Fibroblast of skin of right biceps (primary cell): ENCODE results near the gene KIAA1958.
"Not testable (repeated sequence)": the region's sequence is repeated elsewhere in the genome, so short reads cannot be mapped to it uniquely, and the experiment has no call there.

Experiments used
- DNase-seq: peaks from one replicate; pipeline ENCODE4 v3.0.0-alpha.2; 2013

KIAA1958 gene

GRCh38 chr9:112556497-112557442 is 70.1 kb downstream of the KIAA1958 start:
- peak; percentile 91 for DNase-seq

GRCh38 chr9:112558476-112558875 is 71.8 kb downstream of the KIAA1958 start:
- DNase-seq, result peak; percentile 91

GRCh38 chr9:112558978-112559377 is 72.4 kb downstream of the KIAA1958 start:
- no peak for DNase-seq

DNA sequence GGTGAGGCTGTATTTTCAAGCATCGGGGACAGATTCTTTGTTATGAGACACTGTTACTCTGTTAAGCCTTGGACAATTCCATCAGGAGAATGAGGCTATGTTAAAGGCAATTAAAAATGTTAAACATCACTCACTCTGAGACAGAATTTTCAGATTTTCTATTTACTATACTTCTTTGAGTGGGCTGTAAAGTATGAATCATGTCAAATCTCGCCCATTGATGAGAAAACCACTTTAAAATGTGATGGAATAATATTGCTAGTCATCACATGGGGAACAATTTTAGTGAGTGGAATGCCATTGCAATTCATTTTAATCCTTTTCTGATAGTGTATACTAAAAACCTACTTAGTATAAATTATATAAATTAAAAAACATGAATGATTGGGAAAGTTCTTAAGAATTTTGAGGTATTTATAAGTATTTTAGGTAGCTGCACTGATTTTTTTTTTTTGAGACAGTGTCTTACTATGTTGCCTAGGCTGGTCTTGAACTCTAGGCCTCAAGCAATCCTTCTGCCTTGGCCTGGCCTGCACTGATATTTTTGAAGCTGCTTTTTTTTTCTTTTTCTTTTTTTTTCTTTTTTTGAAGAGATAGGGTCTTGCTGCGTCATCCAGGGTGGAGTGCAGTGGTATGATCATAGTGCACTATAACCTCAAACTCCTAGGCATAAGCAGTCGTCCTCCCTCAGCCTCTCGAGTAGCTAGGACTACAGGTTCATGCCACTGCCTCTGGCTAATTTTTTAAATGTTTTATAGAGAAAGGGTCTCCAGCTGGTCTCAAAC is 73.2 kb downstream of the KIAA1958 start:
- peak; percentile 61 for DNase-seq

GRCh38 chr9:112562235-112562958 is 75.8 kb downstream of the KIAA1958 start:
- no peak for DNase-seq

DNA sequence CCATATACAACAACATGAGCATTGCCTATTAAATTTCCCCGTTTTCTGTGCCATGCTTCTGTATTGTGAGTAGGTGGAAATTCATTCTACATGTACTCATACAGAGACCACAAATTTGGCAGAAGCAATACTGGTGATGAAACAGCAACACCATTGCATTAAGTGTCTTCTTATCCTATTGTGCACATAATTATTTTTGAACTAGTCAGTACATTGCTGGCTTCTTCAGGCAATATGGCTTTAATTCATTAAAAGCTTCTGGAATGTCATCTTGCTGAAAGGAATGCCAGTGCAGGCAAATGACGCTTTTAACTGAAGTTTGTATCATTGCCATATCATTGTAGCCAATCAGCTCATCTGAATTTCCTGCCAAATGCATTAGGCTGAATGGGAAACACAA is 82.6 kb downstream of the KIAA1958 start:
- DNase-seq, result peak; percentile 98

- DNase-seq, result no peak
These were observed 84.1 kb downstream of the KIAA1958 start for GRCh38 chr9:112570671-112571167.

GRCh38 chr9:112571624-112572355 is 85.2 kb downstream of the KIAA1958 start:
- no peak for DNase-seq

GRCh38 chr9:112572416-112572815 is 85.8 kb downstream of the KIAA1958 start:
- DNase-seq, result no peak

DNA sequence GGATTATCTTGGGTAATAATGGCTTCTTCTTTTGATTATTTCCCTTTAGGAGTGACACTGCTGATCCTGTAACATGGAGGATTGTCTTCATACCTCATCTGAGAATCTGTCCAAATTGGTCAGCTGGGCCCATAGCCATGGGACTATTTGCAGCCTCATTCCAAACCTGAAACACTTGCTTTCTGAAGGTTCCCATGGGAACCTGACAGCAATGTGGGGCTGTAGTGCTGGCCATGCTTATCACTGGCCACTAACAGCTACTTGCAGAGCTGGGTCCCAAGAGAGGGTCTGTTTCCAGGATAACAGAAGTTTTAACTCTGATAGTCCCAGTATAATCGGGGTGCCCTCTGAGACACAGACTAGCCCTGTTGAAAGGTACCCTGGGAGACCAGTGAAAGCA is 87.4 kb downstream of the KIAA1958 start:
- DNase-seq, result no peak

DNA sequence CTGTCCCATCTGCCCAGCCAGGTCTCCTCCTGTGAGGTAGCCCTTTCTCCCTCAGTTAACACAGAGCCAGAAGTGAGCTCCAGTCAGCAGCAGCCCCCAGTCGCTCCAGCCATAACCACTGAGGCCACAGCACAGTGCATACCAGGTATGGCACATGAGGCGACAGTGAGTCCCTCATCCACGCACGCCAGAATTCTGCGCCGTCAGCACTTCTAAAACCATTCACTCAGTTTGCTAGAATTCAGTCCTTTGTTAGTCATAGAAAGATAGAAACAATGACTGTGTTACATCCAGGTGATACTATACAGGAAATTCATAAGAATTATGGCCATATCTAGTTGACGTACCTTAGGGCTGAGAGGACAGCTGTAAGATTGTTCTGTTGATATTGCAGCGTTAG is 88.5 kb downstream of the KIAA1958 start:
- DNase-seq, result no peak

DNA sequence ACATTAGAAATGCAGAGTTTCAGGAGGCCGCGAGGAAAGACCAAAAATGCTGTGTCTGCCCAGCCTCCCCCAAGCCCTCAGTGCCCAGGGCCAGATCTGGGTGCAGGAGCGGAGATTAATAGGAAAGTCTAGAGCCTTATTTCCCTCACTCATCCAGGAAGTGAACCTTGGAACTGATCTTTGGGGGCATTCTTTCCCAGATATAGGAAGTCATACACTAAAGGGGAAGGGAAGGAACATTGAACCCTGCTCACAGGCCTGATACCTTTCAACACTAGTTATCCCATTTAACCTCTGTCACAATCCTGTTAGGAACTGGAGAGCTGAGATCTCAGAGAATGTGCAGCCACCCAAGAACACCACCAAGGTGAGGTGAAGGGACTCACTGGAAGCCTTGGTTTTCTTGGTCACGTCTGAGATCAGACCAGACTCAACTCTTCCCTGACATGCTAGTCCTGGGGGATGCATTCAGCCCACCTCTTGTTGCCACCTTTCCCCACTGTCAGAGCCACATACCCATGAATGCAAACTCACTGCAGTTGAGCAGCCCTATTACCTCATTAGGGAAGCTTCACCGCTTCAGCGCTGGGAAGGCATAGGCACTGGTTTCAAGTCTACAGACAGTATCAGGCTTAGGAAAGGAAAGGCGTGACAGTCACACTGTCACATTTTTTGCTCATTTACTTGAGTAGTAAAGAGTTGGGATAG is 95.0 kb downstream of the KIAA1958 start:
- no peak for DNase-seq

GRCh38 chr9:112582371-112583262 is 96.0 kb downstream of the KIAA1958 start:
- no peak for DNase-seq

GRCh38 chr9:112586599-112587155 is 100.0 kb downstream of the KIAA1958 start:
- peak; percentile 57 for DNase-seq

DNA sequence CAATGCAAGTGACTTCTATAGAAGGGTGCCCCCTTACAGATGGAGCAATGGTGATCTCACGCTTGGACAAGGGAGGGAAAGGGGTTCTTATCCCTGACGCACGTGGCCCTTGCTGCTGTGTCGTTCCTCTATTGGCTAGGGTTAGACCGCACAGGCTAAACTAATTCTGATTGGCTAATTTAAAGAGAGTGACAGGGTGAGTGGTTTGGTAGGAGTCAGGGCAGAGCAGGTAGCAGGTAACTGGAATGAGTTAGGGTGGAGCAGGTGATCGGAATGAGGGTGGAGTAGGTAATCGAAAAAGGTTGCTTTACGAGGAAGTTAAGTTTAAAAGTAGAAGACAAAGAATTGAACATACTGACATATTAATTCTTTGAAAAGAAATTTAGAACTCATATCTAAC is 105.2 kb downstream of the KIAA1958 start:
- DNase-seq, result not testable (repeated sequence)

DNA sequence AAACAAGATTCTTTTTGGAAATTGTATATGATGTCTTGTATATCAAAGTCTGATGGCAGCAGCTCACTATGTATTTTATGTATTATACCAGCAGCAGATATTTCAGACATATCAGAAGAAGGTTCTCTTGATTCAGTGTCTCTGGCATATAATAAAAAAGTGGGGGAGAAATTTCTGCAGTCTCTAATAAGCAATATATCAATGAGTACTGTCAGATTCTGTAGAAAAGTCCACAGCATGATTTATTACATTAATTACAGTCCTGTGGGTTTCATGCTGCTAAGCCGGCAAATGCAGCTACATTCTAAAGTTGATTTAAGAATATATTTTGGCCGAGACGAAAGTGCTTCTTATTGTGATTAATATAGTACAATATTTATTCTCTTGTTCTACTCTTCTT is 113.1 kb downstream of the KIAA1958 start:
- DNase-seq, result no peak

- peak; percentile 53 for DNase-seq
These were observed 115.0 kb downstream of the KIAA1958 start for GRCh38 chr9:112601636-112602035.

- DNase-seq, result no peak
These were observed 118.2 kb downstream of the KIAA1958 start for GRCh38 chr9:112604790-112605189.

GRCh38 chr9:112605518-112605917 is 118.9 kb downstream of the KIAA1958 start:
- no peak for DNase-seq
